GM18858 (cell line): ENCODE results near the gene KHNYN.
"Not testable (repeated sequence)": the region's sequence is repeated elsewhere in the genome, so short reads cannot be mapped to it uniquely, and the experiment has no call there.

ENCODE experiments used
- ATAC-seq: cut with Tn5 transposase; IDR thresholded peaks from one replicate; pipeline ENCODE4 v1.9.1; 2021; ENCODE audit not compliant: unreplicated experiment

The KHNYN gene

DNA sequence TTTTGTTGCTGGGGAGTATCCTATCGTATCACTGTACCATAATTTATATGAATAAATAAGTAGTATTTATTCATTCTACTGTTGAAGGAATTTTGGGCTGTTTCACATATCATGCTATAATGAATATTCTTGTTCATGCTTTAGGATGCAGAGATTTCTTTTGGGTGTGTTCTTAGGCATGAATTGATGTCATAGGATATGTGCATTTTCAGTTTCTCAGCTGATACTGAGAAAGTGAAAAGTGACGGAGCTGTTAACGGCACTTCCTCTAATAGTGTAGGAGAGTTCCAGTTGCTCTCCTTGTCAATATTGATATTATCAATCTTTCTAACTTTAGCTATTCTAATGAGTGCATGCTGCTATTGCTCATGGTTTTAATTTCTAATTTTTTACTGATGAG lies 36.1 kb downstream of the KHNYN start:
- ATAC-seq, result no peak

GRCh38 chr14:24470450-24470849 lies 40.7 kb downstream of the KHNYN start:
- not testable (repeated sequence) for ATAC-seq

DNA sequence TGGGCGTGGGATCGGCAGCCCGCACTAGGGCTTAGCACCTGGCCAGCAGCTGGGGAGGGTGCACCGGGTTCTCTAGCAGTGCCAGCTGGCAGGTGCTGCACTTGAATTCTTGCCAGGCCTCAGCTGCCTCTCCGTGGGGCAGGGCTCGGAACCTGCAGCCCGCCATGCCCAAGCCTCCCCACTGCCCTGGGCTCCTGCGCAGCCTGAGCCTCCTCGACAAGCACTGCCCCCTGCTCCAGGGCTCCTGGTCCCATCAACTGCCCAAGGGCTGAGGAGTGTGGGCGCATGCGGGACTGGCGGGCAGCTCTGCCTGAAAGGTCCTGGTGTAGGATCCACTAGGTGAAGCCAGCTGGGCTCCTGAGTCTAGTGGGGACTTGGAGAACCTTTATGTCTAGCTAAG lies 43.5 kb downstream of the KHNYN start:
- no peak for ATAC-seq

- no peak for ATAC-seq
These were observed 45.5 kb downstream of the KHNYN start for GRCh38 chr14:24475261-24475660.

GRCh38 chr14:24479999-24480398 lies 50.2 kb downstream of the KHNYN start:
- not testable (repeated sequence) for ATAC-seq

- ATAC-seq, result peak; percentile 74
These were observed 52.0 kb downstream of the KHNYN start for GRCh38 chr14:24481622-24482324.

GRCh38 chr14:24482699-24483303 lies 53.0 kb downstream of the KHNYN start:
- not testable (repeated sequence) for ATAC-seq

- peak; percentile 40 for ATAC-seq
These were observed 54.0 kb downstream of the KHNYN start for GRCh38 chr14:24483604-24484252.
